ENCODE measurements around the gene BCAS2.

BCAS2 gene

GRCh38 chr1:114559356-114559755, 22.1 kb downstream of the BCAS2 start:
- Histone ChIP-seq H3K27ac (peak overlapping the region; percentile 60), H3K4me3 (ENCODE audit: low read depth in 1 of 2, low read length in 1 of 2) (peak overlapping the region in 1 of 2 experiments; percentile 22), H3K27me3 (no peaks in the 10 kb centered on the region), H3K9me3 (no peaks in the 10 kb centered on the region), H3K36me3 (no peaks in the 10 kb centered on the region), H3K4me1 (ENCODE audit: control insufficient read depth in 1 of 2, insufficient read depth in 1 of 2, low read depth in 1 of 2, low read length in 1 of 2) (peaks cover 10 to 23% of the 10 kb centered on the region in 2 experiments)
- no peak for TF ChIP-seq CTCF (IDR thresholded peaks at IDR 0.05)

GRCh38 chr1:114558544-114558943, 22.9 kb downstream of the BCAS2 start:
- Histone ChIP-seq H3K36me3 (no peaks in the 10 kb centered on the region), H3K27me3 (no peaks in the 10 kb centered on the region), H3K4me3 (ENCODE audit: low read depth in 1 of 2, low read length in 1 of 2) (no peak overlapping the region), H3K27ac (no peak overlapping the region), H3K9me3 (no peaks in the 10 kb centered on the region), H3K4me1 (ENCODE audit: control insufficient read depth in 1 of 2, insufficient read depth in 1 of 2, low read depth in 1 of 2, low read length in 1 of 2) (peaks cover 10 to 23% of the 10 kb centered on the region in 2 experiments)
- peak; percentile 19 for TF ChIP-seq CTCF (IDR thresholded peaks at IDR 0.05)

GRCh38 chr1:114554577-114554976, 26.8 kb downstream of the BCAS2 start:
- H3K9me3 ChIP-seq: no peaks in the 10 kb centered on the region
- no peak for TF ChIP-seq CTCF (IDR thresholded peaks at IDR 0.05)
- no peak overlapping the region for H3K27ac ChIP-seq
- no peaks in the 10 kb centered on the region for H3K36me3 ChIP-seq
- no peak overlapping the region for H3K4me3 ChIP-seq (ENCODE audit: low read depth in 1 of 2, low read length in 1 of 2)
- H3K4me1 ChIP-seq (ENCODE audit: control insufficient read depth in 1 of 2, insufficient read depth in 1 of 2, low read depth in 1 of 2, low read length in 1 of 2): peaks cover 6 to 11% of the 10 kb centered on the region in 2 experiments
- H3K27me3 ChIP-seq: no peaks in the 10 kb centered on the region

GRCh38 chr1:114552106-114552639, 29.2 kb downstream of the BCAS2 start:
- Histone ChIP-seq H3K9me3 (no peaks in the 10 kb centered on the region), H3K27ac (no peak overlapping the region), H3K4me1 (ENCODE audit: control insufficient read depth in 1 of 2, insufficient read depth in 1 of 2, low read depth in 1 of 2, low read length in 1 of 2) (peaks cover 15 to 21% of the 10 kb centered on the region in 2 experiments), H3K36me3 (no peaks in the 10 kb centered on the region), H3K4me3 (ENCODE audit: low read depth in 1 of 2, low read length in 1 of 2) (no peak overlapping the region), H3K27me3 (no peaks in the 10 kb centered on the region)
- TF ChIP-seq CTCF (IDR thresholded peaks at IDR 0.05): no peak

GRCh38 chr1:114551400-114551799, 30.0 kb downstream of the BCAS2 start:
- Histone ChIP-seq H3K27ac (no peak overlapping the region), H3K4me1 (ENCODE audit: control insufficient read depth in 1 of 2, insufficient read depth in 1 of 2, low read depth in 1 of 2, low read length in 1 of 2) (peaks cover 15 to 21% of the 10 kb centered on the region in 2 experiments), H3K9me3 (no peaks in the 10 kb centered on the region), H3K4me3 (ENCODE audit: low read depth in 1 of 2, low read length in 1 of 2) (no peak overlapping the region), H3K36me3 (no peaks in the 10 kb centered on the region), H3K27me3 (no peaks in the 10 kb centered on the region)
- TF ChIP-seq CTCF (IDR thresholded peaks at IDR 0.05): no peak

Data from neutrophil (primary cell).